Pancreas (tissue), 10 donors: Measurements from ENCODE around the gene QPRT. TPM values are rescaled to one million over a fixed set of nuclear protein-coding genes. Genes with fewer than 3 reads are reported as not detected.
A peak's percentile ranks its signal among the peaks of the same experiment; 100 is the strongest.

Experiments
- ATAC-seq, 4 donors: fragments of 200-7000 bp; cut with Tn5 transposase; one replicate each; pipeline versions ENCODE4 v1.8.0 to v1.9.1; 2020; ENCODE audit warnings: mild to moderate bottlenecking in 4 of 4, moderate library complexity in 4 of 4
- DNase-seq, 6 donors: peaks; one replicate each; pipeline ENCODE4 v3.0.0-alpha.2; 2020
- FAIRE-seq: peaks from 2 replicates; lab custom pipeline; 2012; peaks lifted over from hg19 to GRCh38; lab: Jason Lieb, UNC
- H3K27ac ChIP-seq, 4 donors: fragments of 200-600 bp; sonication (generic); 1 replicate in 3 of 4; 2 replicates in 1 of 4; pipeline versions ENCODE4 v1.5.0 to v1.8.0; 2020
- H3K27me3 ChIP-seq, 4 donors: fragments of 200-600 bp; one replicate each; pipeline ENCODE4 v1.8.0; 2021
- H3K36me3 ChIP-seq, 3 donors: fragments of 200-600 bp; sonication (generic) in 1 of 3; one replicate each; pipeline versions ENCODE4 v1.5.0 to v1.8.0; 2020 to 2021
- H3K4me1 ChIP-seq, 3 donors: fragments of 200-600 bp; one replicate each; pipeline ENCODE4 v1.8.0; 2021
- H3K4me3 ChIP-seq, 4 donors: fragments of 200-600 bp; sonication (generic) in 2 of 4; one replicate each; pipeline versions ENCODE4 v1.5.0 to v1.8.0; 2020 to 2021
- H3K9me3 ChIP-seq, 4 donors: fragments of 200-600 bp; one replicate each; pipeline ENCODE4 v1.8.0; 2021
- WGBS, 2 donors: extraction: QIAGEN DNeasy Blood & Tissue Kit; methylation state at CpG; one replicate each; pipeline ENCODE4 v1.1.7; 2013; 5-methylcytosine and 5-hydroxymethylcytosine counted together
- intact Hi-C, 3 donors: fragments of 100-400 bp; cut with DNase I; formaldehyde crosslinking; loops; one replicate each; pipeline versions ENCODE4 v1.11.1 to v1.14.2; 2022
- polyA plus RNA-seq, 2 donors: library from polyadenylated mRNA; stranded (reverse); fragments of 200-250 nt; gene quantifications; one replicate each; pipeline ENCODE4 v1.2.3, GENCODE V29; 2013
- total RNA-seq, 6 donors: library from RNA; stranded (reverse); fragmentation: NEBNext Ultra II Directional in 4 of 6; extraction: Animal tissue kit (Norgen Biotek cat#: 25700) in 4 of 6; gene quantifications; one replicate each; pipeline versions ENCODE4 v1.2.1 to v1.2.4, GENCODE V29; 2021 to 2023
- TF ChIP-seq, protein P1 (sequence below), 4 donors: fragments of 200-600 bp; sonication (generic) in 3 of 4; IDR thresholded peaks; one replicate each; pipeline versions ENCODE4 v1.5.0 to v1.8.0; 2021; ENCODE audit warnings: antibody characterized with exemption in 4 of 4
- donor health status: healthy with polysubstance abuse.
- donor health status: DM: no; HTN: no; CAD: no; lungs with moderate emphysema.
- donor health status: DM: no; HTN: no; CAD: no.
- donor health status: control.
- donor health status: control.
- donor health status: Bipolar disorder and iron deficiency.
- donor health status: DM: yes; HTN: yes; CAD: no.
- donor health status: DM: no; HTN: no; CAD: no.
- donor health status: DM: no; HTN: no; CAD: no.
- donor health status: DM: yes; HTN: yes; CAD: no.

Gene QPRT
- total and polyA plus RNA-seq, 8 donors, result 8.2 to 29.7 (median 18.4) TPM

DNA sequence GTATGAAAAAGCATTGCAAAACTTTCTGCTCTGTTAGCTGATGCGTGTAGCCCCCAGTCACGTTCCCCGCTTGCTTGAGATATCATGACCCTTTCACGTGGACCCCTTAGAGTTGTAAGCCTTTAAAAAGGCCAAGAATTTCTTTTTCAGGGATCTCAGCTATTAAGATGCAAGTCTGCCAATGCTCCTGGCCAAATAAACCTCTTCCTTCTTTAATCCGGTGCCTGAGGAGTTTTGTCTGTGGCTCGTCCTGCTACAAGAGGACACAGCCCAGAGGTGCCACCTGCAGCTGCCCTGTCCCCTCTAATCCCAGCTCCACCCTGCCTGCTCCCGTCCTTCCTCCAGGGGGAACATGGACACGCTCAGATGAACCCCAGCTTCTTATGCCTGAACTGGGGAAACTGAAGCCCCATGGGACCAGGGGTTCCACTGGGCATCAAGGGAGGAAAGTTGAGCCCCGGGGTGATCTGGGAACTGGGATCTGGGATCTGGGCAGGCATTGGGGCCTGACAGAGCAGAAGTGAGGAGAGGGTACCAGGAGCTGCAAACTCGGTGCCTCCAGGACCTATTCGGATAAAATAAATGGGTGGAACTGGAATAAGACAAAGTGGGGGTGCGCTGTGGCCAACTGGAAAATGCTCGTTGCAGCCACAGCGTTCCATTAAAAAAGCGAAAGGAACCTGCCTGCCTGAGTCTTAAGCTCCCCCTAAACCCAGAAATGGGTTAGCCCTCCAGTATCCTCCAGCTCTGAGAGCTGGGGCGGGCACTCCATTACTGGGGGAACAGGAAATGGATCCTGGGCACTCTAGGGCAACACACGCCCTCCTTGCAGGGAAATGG lies 19.7 kb downstream of the QPRT start:
- ATAC-seq (no peak), FAIRE-seq (no peak), DNase-seq (peak in 1 of 6 donors; percentile 20)
- Histone ChIP-seq H3K4me3 (no peak overlapping the region), H3K4me1 (no peaks in the 10 kb centered on the region), H3K27ac (no peak overlapping the region), H3K27me3 (no peaks in the 10 kb centered on the region), H3K9me3 (no peaks in the 10 kb centered on the region), H3K36me3 (no peaks in the 10 kb centered on the region)
- 88 to 90% methylated on average over 17 of the region's 17 CpGs for WGBS, 2 donors
- TF ChIP-seq, protein P1, sequence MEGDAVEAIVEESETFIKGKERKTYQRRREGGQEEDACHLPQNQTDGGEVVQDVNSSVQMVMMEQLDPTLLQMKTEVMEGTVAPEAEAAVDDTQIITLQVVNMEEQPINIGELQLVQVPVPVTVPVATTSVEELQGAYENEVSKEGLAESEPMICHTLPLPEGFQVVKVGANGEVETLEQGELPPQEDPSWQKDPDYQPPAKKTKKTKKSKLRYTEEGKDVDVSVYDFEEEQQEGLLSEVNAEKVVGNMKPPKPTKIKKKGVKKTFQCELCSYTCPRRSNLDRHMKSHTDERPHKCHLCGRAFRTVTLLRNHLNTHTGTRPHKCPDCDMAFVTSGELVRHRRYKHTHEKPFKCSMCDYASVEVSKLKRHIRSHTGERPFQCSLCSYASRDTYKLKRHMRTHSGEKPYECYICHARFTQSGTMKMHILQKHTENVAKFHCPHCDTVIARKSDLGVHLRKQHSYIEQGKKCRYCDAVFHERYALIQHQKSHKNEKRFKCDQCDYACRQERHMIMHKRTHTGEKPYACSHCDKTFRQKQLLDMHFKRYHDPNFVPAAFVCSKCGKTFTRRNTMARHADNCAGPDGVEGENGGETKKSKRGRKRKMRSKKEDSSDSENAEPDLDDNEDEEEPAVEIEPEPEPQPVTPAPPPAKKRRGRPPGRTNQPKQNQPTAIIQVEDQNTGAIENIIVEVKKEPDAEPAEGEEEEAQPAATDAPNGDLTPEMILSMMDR (IDR thresholded peaks at IDR 0.05), result no peak
- intact Hi-C loops, result loop anchor here in 2 of 3 donors (5.0 to 10.0 kb wide), 3 partner anchors 146 to 324 kb away; partner anchors contain the start of gene C16orf92 (in 1 of the 2)

- ATAC-seq (peak in 1 of 4 donors; percentile 9), FAIRE-seq (no peak), DNase-seq (peak in 1 of 6 donors; percentile 23)
- H3K36me3 ChIP-seq, result no peaks in the 10 kb centered on the region
- H3K27me3 ChIP-seq, result no peaks in the 10 kb centered on the region
- WGBS, 2 donors, result 52 to 64% methylated on average over 11 of the region's 11 CpGs
- H3K9me3 ChIP-seq, result no peaks in the 10 kb centered on the region
- no peaks in the 10 kb centered on the region for H3K4me1 ChIP-seq
- TF ChIP-seq, protein P1 (IDR thresholded peaks at IDR 0.05), result no peak
- H3K4me3 ChIP-seq, result no peak overlapping the region
- no peak overlapping the region for H3K27ac ChIP-seq
- intact Hi-C loops, result loop anchor here in 2 of 3 donors (5.0 to 10.0 kb wide), 3 partner anchors 145 to 323 kb away; partner anchors contain the start of gene C16orf92 (in 1 of the 2)
These were observed 20.6 kb downstream of the QPRT start for GRCh38 chr16:29699324-29700219.

DNA sequence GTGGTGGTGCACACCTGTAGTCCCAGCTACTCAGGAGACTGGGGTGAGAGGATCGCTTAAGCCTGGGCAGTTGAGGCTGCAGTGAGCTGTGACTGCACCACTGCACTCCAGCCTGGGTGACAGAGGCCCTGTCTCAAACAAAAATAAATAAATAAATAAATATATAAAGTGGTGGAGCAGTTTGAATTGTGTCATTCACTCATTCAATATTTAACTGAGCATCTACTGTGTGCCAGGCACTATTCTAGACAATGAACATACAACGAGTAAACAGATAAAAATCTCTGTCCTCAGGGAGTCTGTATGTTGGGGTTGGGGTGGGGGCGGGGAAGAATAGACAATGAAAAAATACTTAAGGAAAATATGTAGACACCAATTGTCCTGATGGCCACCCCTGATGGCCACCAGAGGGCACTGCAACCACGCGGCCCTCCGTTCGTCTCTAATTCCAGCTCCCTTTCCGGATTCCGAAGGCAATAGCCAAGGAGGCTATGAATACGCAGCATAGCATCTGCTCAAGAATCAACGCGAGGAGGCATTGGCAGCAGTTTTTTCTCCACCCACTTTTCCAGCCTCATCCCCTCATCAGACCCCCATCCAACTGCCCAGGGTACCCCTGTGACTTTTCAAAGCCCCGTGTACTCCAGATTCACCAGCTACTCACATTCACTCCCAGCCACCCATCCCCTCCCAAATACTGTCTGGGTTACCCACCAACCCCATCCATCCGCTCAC lies 21.4 kb downstream of the QPRT start:
- intact Hi-C loops, result no loop called here
- Histone ChIP-seq H3K4me1 (no peaks in the 10 kb centered on the region), H3K9me3 (no peaks in the 10 kb centered on the region), H3K4me3 (no peak overlapping the region), H3K27me3 (no peaks in the 10 kb centered on the region), H3K27ac (no peak overlapping the region), H3K36me3 (no peaks in the 10 kb centered on the region)
- FAIRE-seq (no peak), DNase-seq (peak; percentile 57 to 85 (median 76)), ATAC-seq (peak; percentile 89 to 99 (median 96))
- TF ChIP-seq, protein P1 (IDR thresholded peaks at IDR 0.05), result peak; percentile 78 to 83 (median 80)
- 10 to 11% methylated on average over 14 of the region's 14 CpGs for WGBS, 2 donors

DNA sequence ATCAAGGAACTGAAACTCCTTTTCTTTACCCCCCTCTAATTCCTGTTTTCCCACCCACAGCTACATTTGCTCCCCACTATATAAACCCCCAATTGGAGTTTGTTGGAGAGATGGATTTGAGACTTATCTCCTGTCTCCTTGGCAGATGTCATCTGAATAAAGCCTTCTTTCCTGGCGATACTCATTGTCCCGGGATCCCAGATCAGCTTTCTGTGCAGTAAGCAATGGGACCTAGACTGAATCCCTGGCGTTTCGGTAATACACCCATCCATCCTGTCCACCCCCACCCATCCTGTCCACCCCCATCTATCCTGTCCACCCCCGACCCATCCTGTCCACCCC lies 22.2 kb downstream of the QPRT start:
- ATAC-seq, result no peak
- intact Hi-C loops, result no loop called here
- H3K36me3 ChIP-seq, result no peaks in the 10 kb centered on the region
- H3K9me3 ChIP-seq, result no peaks in the 10 kb centered on the region
- WGBS, 2 donors, result 79 to 82% methylated on average over 5 of the region's 5 CpGs
- no peaks in the 10 kb centered on the region for H3K27me3 ChIP-seq
- H3K4me1 ChIP-seq, result no peaks in the 10 kb centered on the region
- TF ChIP-seq, protein P1 (IDR thresholded peaks at IDR 0.05), result no peak
- no peak overlapping the region for H3K27ac ChIP-seq
- no peak overlapping the region for H3K4me3 ChIP-seq
- DNase-seq, result no peak
- no peak for FAIRE-seq
